ENCODE results near the gene IRF7.

DNA sequence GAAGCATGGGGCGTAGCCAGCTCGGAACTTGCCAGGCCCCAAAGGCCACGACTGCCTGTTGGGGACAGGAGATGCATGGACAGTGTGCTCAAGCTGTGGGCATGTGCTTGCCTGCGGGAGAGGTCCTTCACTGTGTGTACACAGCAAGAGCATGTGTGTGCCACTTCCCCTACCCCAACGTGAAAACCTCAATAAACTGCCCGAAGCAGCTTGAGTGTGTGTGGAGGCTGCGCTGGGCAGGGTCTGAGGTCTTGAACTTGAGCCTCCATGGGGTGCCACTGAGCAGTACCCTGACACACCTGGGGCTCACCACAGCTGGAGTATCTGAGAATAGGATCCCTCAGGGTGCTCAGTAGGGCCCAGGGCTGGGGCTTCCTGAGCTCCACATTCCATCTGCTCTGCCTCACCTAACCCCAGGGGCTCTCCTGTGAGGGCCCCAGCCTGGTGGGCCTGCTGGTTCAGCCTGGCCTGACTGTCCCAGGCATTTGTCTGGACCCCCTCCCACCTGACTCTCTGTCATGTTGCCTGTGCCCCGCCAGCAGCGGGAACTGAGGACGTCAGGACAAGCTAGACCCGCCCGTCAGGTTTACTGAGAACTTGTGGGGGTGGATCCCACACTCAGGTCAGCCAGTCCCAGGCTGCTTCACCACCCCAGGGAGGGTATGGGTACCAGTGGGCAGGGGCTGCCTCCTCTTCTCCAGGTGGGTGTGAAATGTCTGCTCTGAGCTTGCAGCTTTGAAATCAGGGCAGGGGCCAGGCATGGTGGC is 51.8 kb downstream of the IRF7 start:
- TF ChIP-seq, protein P1, sequence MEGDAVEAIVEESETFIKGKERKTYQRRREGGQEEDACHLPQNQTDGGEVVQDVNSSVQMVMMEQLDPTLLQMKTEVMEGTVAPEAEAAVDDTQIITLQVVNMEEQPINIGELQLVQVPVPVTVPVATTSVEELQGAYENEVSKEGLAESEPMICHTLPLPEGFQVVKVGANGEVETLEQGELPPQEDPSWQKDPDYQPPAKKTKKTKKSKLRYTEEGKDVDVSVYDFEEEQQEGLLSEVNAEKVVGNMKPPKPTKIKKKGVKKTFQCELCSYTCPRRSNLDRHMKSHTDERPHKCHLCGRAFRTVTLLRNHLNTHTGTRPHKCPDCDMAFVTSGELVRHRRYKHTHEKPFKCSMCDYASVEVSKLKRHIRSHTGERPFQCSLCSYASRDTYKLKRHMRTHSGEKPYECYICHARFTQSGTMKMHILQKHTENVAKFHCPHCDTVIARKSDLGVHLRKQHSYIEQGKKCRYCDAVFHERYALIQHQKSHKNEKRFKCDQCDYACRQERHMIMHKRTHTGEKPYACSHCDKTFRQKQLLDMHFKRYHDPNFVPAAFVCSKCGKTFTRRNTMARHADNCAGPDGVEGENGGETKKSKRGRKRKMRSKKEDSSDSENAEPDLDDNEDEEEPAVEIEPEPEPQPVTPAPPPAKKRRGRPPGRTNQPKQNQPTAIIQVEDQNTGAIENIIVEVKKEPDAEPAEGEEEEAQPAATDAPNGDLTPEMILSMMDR (IDR thresholded peaks at IDR 0.05), result no peak
- TF ChIP-seq SIN3A (IDR thresholded peaks at IDR 0.05; ENCODE audit: borderline replicate concordance, low read depth, low read length) (no peak), RAD21 (IDR thresholded peaks at IDR 0.05; ENCODE audit: low read length) (no peak), NRF1 (IDR thresholded peaks at IDR 0.05; ENCODE audit: low read depth, low read length) (no peak), EZH2phosphoT487 (IDR thresholded peaks at IDR 0.05; ENCODE audit: borderline replicate concordance, low read depth) (no peak), FOXJ3 (CRISPR knock-in tag; IDR thresholded peaks at IDR 0.05) (no peak), SMC3 (IDR thresholded peaks at IDR 0.05; ENCODE audit: low read depth, low read length) (no peak), ELF1 (IDR thresholded peaks at IDR 0.05) (no peak), RFX5 (IDR thresholded peaks at IDR 0.05; ENCODE audit: low read length) (no peak)
- TF ChIP-seq, protein P2, sequence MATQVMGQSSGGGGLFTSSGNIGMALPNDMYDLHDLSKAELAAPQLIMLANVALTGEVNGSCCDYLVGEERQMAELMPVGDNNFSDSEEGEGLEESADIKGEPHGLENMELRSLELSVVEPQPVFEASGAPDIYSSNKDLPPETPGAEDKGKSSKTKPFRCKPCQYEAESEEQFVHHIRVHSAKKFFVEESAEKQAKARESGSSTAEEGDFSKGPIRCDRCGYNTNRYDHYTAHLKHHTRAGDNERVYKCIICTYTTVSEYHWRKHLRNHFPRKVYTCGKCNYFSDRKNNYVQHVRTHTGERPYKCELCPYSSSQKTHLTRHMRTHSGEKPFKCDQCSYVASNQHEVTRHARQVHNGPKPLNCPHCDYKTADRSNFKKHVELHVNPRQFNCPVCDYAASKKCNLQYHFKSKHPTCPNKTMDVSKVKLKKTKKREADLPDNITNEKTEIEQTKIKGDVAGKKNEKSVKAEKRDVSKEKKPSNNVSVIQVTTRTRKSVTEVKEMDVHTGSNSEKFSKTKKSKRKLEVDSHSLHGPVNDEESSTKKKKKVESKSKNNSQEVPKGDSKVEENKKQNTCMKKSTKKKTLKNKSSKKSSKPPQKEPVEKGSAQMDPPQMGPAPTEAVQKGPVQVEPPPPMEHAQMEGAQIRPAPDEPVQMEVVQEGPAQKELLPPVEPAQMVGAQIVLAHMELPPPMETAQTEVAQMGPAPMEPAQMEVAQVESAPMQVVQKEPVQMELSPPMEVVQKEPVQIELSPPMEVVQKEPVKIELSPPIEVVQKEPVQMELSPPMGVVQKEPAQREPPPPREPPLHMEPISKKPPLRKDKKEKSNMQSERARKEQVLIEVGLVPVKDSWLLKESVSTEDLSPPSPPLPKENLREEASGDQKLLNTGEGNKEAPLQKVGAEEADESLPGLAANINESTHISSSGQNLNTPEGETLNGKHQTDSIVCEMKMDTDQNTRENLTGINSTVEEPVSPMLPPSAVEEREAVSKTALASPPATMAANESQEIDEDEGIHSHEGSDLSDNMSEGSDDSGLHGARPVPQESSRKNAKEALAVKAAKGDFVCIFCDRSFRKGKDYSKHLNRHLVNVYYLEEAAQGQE (IDR thresholded peaks at IDR 0.05; ENCODE audit: low read depth, low read length), result no peak
- TF ChIP-seq, protein P3, sequence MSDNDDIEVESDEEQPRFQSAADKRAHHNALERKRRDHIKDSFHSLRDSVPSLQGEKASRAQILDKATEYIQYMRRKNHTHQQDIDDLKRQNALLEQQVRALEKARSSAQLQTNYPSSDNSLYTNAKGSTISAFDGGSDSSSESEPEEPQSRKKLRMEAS (IDR thresholded peaks at IDR 0.05; ENCODE audit: low read depth), result no peak
- TF ChIP-seq, protein P4, sequence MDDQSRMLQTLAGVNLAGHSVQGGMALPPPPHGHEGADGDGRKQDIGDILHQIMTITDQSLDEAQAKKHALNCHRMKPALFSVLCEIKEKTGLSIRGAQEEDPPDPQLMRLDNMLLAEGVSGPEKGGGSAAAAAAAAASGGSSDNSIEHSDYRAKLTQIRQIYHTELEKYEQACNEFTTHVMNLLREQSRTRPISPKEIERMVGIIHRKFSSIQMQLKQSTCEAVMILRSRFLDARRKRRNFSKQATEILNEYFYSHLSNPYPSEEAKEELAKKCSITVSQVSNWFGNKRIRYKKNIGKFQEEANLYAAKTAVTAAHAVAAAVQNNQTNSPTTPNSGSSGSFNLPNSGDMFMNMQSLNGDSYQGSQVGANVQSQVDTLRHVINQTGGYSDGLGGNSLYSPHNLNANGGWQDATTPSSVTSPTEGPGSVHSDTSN (IDR thresholded peaks at IDR 0.05), result no peak

Measured in SK-N-SH (cell line).